ENCODE results near the gene KCNG2. TPM values are rescaled to one million over a fixed set of nuclear protein-coding genes. Genes with fewer than 3 reads are reported as not detected.
"Not testable (repeated sequence)": the region's sequence is repeated elsewhere in the genome, so short reads cannot be mapped to it uniquely, and the experiment has no call there.

KCNG2 gene
- total RNA-seq, 6 experiments from 2014 or later, result not detected

GRCh38 chr18:79750980-79751571 lies 46.7 kb upstream of the KCNG2 start:
- no peak overlapping the region for H3K4me3 ChIP-seq
- ATAC-seq, result peak; percentile 51 to 95 (median 59)
- no peaks in the 10 kb centered on the region for H3K4me1 ChIP-seq
- DNase-seq, result peak in 2 of 3 donors; percentile 86 to 94
- H3K36me3 ChIP-seq, result peaks cover 0 to 13% (median 3%) of the 10 kb centered on the region in 4 donors
- WGBS (ENCODE audit: insufficient coverage, low coverage, low lambda C conversion rate, missing lambda C conversion rate), result 28% methylated on average over 6 of the region's 13 CpGs
- no peak for TF ChIP-seq POLR2A (IDR thresholded peaks at IDR 0.05)
- intact Hi-C loops (cut with DNase I), result no loop called here
- no peaks in the 10 kb centered on the region for H3K9me3 ChIP-seq
- H3K27ac ChIP-seq, result no peak overlapping the region
- H3K27me3 ChIP-seq, result no peaks in the 10 kb centered on the region

GRCh38 chr18:79751918-79752578 lies 45.7 kb upstream of the KCNG2 start:
- peaks cover 0 to 13% (median 3%) of the 10 kb centered on the region in 4 donors for H3K36me3 ChIP-seq
- H3K27me3 ChIP-seq; intact Hi-C loops (cut with DNase I); H3K27ac ChIP-seq; ATAC-seq; H3K4me3 ChIP-seq; H3K4me1 ChIP-seq; H3K9me3 ChIP-seq: not testable (repeated sequence)
- DNase-seq, result peak in 1 of 3 donors; percentile 38
- no CpG with 5 or more reads among the region's 20 CpGs for WGBS (ENCODE audit: insufficient coverage, low coverage, low lambda C conversion rate, missing lambda C conversion rate)

DNA sequence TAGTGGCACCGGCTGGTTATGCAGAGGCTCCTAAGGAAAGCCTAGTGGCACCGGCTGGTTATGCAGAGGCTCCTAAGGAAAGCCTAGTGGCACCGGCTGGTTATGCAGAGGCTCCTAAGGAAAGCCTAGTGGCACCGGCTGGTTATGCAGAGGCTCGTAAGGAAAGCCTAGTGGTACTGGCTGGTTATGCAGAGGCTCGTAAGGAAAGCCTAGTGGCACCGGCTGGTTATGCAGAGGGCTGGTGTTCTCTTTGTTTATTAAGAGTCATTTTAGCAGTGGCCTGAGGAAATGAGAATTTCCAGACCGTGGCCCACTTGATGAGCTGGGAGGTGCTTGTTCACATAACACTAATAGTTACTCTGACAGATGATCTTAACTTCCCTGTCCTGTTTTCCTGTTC lies 44.8 kb upstream of the KCNG2 start:
- H3K9me3 ChIP-seq; H3K27me3 ChIP-seq; DNase-seq; H3K4me3 ChIP-seq; H3K4me1 ChIP-seq; intact Hi-C loops (cut with DNase I); H3K27ac ChIP-seq; ATAC-seq: not testable (repeated sequence)
- WGBS (ENCODE audit: insufficient coverage, low coverage, low lambda C conversion rate, missing lambda C conversion rate), result 91% methylated on average over 8 of the region's 8 CpGs
- H3K36me3 ChIP-seq, result peaks cover 0 to 13% (median 3%) of the 10 kb centered on the region in 4 donors

DNA sequence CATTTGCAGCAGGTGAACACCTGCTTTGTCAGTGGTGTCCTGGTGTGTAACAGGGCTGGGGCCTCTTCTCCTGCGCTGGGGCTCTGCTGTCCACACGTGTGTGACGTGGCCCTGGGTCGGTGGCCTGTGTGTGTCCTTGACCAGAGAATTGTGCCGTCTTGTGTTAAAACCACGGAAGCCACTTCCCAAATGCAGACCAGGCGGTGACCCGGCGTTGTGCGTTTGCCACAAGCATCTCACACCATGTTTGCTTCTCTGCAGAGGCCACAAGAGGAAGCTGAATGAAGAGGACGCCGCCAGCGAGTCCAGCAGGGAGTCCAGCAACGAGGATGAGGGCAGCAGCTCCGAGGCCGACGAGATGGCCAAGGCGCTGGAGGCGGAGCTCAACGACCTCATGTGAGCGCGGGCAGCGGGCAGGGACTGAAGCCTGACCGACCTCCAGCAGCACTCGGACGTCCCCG lies 44.3 kb upstream of the KCNG2 start:
- DNase-seq (peak in 1 of 3 donors; percentile 39), ATAC-seq (no peak)

DNA sequence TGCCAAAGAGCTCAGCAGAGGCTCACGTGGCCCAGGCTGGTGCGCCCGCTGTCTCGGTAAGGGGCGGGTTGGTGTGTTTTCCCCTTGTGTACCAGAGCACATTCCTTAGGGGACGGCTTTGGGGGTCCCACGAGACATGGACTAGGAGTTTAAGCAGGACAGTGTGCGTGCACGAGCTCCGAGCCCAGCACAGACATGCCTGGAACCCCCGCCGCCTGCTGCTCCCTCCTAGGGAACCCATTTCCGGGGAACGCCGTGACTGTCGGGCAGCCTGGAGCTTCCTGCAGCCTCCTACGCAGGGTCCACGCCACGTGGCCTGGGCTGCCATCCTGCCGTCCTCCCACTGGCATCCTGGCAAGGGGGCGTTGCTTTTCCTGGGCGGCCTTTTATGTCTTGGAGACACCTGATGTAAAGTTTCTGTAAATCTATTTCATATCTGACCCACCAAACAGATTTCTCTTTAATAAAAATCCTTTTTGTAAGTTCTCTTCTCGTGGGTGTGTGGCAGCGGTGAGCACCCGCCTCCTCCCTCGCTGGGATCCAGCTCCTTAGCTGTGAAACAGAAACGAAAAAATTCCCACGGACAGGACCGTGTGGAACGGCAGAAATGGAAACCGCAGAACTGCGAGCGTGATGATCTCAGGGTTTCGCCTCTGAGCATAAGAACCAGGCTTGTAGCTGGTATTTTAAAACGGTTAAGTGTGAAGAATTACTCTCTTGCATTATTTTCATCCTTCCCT lies 43.5 kb upstream of the KCNG2 start:
- Histone ChIP-seq H3K27ac (no peak overlapping the region), H3K4me3 (no peak overlapping the region), H3K36me3 (peaks cover 0 to 13% (median 3%) of the 10 kb centered on the region in 4 donors), H3K4me1 (no peaks in the 10 kb centered on the region), H3K9me3 (no peaks in the 10 kb centered on the region), H3K27me3 (no peaks in the 10 kb centered on the region)
- no peak for ATAC-seq
- peak in 1 of 3 donors; percentile 32 for DNase-seq
- 93% methylated on average over 20 of the region's 35 CpGs for WGBS (ENCODE audit: insufficient coverage, low coverage, low lambda C conversion rate, missing lambda C conversion rate)
- no peak for TF ChIP-seq POLR2A (IDR thresholded peaks at IDR 0.05)
- intact Hi-C loops (cut with DNase I), result no loop called here

More for the DNA sequence above, 44.3 kb upstream of the KCNG2 start:
- TF ChIP-seq CTCF (IDR thresholded peaks at IDR 0.05) (no peak), POLR2A (IDR thresholded peaks at IDR 0.05) (no peak)
- WGBS (ENCODE audit: insufficient coverage, low coverage, low lambda C conversion rate, missing lambda C conversion rate), result 62% methylated on average over 9 of the region's 27 CpGs
- no peaks in the 10 kb centered on the region for H3K27me3 ChIP-seq
- peaks cover 0 to 13% (median 3%) of the 10 kb centered on the region in 4 donors for H3K36me3 ChIP-seq
- intact Hi-C loops (cut with DNase I), result no loop called here
- no peaks in the 10 kb centered on the region for H3K9me3 ChIP-seq
- H3K4me1 ChIP-seq, result no peaks in the 10 kb centered on the region
- no peak overlapping the region for H3K4me3 ChIP-seq
- H3K27ac ChIP-seq, result no peak overlapping the region

DNA sequence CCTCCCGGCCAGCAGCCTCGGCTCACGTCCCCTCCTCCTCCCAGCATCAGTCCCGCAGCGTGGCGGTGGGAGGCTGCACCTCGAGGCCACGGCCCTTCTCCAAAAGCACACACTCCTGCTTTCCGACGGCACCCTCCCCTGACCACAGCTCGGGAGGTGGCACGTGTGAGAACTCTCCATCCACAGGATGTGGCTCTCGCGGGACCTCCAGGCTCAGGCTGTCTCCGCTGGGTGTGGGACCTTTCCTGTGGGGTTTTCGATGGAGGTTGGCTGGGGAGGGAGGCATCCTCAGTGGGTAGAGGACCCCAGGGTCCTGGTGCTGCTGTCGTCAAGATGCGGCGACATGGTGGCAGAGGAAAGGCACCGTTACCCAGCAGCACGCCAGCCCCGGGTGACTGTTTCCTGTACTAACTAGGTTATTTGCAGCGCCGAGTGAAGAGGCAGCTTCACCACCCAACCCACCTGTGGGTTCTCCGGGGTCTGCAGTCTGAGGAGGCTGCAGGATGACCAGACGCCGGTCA lies 42.8 kb upstream of the KCNG2 start:
- no peaks in the 10 kb centered on the region for H3K4me1 ChIP-seq

More for the DNA sequence above, 42.8 kb upstream of the KCNG2 start:
- ATAC-seq (no peak), DNase-seq (peak in 1 of 3 donors; percentile 28)
- no peaks in the 10 kb centered on the region for H3K27me3 ChIP-seq
- intact Hi-C loops (cut with DNase I), result no loop called here
- 97% methylated on average over 22 of the region's 27 CpGs for WGBS (ENCODE audit: insufficient coverage, low coverage, low lambda C conversion rate, missing lambda C conversion rate)
- H3K27ac ChIP-seq, result no peak overlapping the region
- no peak for TF ChIP-seq POLR2A (IDR thresholded peaks at IDR 0.05)
- TF ChIP-seq CTCF (IDR thresholded peaks at IDR 0.05), result no peak
- peaks cover 0 to 13% (median 3%) of the 10 kb centered on the region in 4 donors for H3K36me3 ChIP-seq
- peaks cover 0 to 2% (median 0%) of the 10 kb centered on the region in 4 donors for H3K9me3 ChIP-seq
- H3K4me3 ChIP-seq, result no peak overlapping the region
